Smooth muscle cell (in vitro differentiated cells): ENCODE data around the gene CCDC196. TPM values are rescaled to one million over a fixed set of nuclear protein-coding genes. Genes with fewer than 3 reads are reported as not detected.

Source experiments
- DNase-seq: peaks from one replicate; lab custom pipeline; 2025; ENCODE audit not compliant: unreplicated experiment; lab: John Stamatoyannopoulos, UW
- H2AFZ ChIP-seq: fragments of 200-600 bp; sonication (generic); 2 replicates; pipeline ENCODE4 v1.6.0; 2016; ENCODE audit warnings: antibody characterized with exemption, low read depth, mild to moderate bottlenecking
- H3F3A ChIP-seq: fragments of 200-600 bp; sonication (generic); 2 replicates; pipeline ENCODE4 v1.6.0; 2017; ENCODE audit warnings: antibody characterized with exemption, low read depth
- H3K27ac ChIP-seq: fragments of 200-600 bp; sonication (generic); 2 replicates; pipeline ENCODE4 v1.5.1; 2016; ENCODE audit warnings: low read depth, mild to moderate bottlenecking
- H3K27me3 ChIP-seq: fragments of 200-600 bp; sonication (generic); 2 replicates; pipeline ENCODE4 v1.6.1; 2016; ENCODE audit warnings: low read depth, mild to moderate bottlenecking
- H3K36me3 ChIP-seq: fragments of 200-600 bp; sonication (generic); 2 replicates; pipeline ENCODE4 v1.5.1; 2016; ENCODE audit warnings: low read depth
- H3K4me1 ChIP-seq: fragments of 200-600 bp; sonication (generic); 2 replicates; pipeline ENCODE4 v1.5.1; 2016; ENCODE audit warnings: low read depth
- H3K4me2 ChIP-seq: fragments of 200-600 bp; sonication (generic); 2 replicates; pipeline ENCODE4 v1.6.0; 2016; ENCODE audit warnings: mild to moderate bottlenecking
- H3K4me3 ChIP-seq: fragments of 200-600 bp; sonication (generic); 2 replicates; pipeline ENCODE4 v1.5.1; 2016; ENCODE audit warnings: mild to moderate bottlenecking
- H3K79me2 ChIP-seq: fragments of 200-600 bp; sonication (generic); 2 replicates; pipeline ENCODE4 v1.6.0; 2016; ENCODE audit warnings: low read depth, mild to moderate bottlenecking
- H3K9ac ChIP-seq: fragments of 200-600 bp; sonication (generic); 2 replicates; pipeline ENCODE4 v1.6.0; 2016; ENCODE audit warnings: low read depth
- H3K9me3 ChIP-seq: fragments of 200-600 bp; sonication (generic); replicated peaks from 2 replicates; pipeline ENCODE4 v1.5.1; 2016; ENCODE audit warnings: low read depth
- H4K20me1 ChIP-seq: fragments of 200-600 bp; sonication (generic); 2 replicates; pipeline ENCODE4 v1.6.0; 2016; ENCODE audit warnings: low read depth
- WGBS: methylation state at CpG from one replicate; pipeline ENCODE4 v1.1.7; 2016; ENCODE audit warnings: low lambda C conversion rate; 5-methylcytosine and 5-hydroxymethylcytosine counted together
- polyA plus RNA-seq: library from polyadenylated mRNA; unstranded; fragments of >200 nt; fragmentation: Nextera tagmentation; extraction: Ambion mirVana; gene quantifications from 2 replicates; pipeline ENCODE4 v1.2.1, GENCODE V29; 2016
- total RNA-seq: library from RNA; depleted of rRNA; stranded (reverse); fragments of >200 nt; gene quantifications from 2 replicates; pipeline ENCODE4 v1.2.3, GENCODE V29; 2014
- TF ChIP-seq, protein P1 (sequence below): fragments of 200-600 bp; sonication (generic); IDR thresholded peaks from 2 replicates; pipeline ENCODE4 v1.5.1; 2017; ENCODE audit warnings: borderline replicate concordance, mild to moderate bottlenecking, antibody characterized with exemption; ENCODE audit not compliant: insufficient read depth, poor library complexity, severe bottlenecking

CCDC196 gene
- total and polyA plus RNA-seq, 2 experiments from 2014 or later: not detected

DNA sequence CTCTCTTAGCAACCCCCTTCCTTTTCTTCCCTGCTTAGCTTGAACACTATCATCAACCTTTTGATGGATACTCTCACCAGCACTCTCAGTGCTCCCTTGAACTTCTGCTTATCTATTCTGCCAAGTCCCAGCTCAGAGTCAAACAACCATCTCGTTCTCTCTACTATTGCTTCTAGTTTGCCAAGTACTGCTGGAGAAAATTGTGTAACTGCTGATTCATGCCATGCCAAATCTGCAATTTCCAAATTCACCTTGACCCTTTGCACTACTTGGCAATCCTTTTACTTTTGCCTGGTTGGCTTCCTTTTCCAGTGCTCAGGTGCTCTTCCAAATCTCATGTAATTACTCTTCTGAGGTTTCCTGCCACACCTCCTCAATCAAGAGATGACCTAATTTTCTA is 2.8 kb upstream of the CCDC196 start:
- Histone ChIP-seq H3K4me1 (no peaks in the 10 kb centered on the region), H3K4me2 (no peak overlapping the region), H3K79me2 (no peaks in the 10 kb centered on the region), H4K20me1 (no peaks in the 10 kb centered on the region), H3K27me3 (peaks cover 11% of the 10 kb centered on the region), H3F3A (no peaks in the 10 kb centered on the region), H3K36me3 (no peaks in the 10 kb centered on the region), H2AFZ (no peak overlapping the region), H3K4me3 (no peak overlapping the region), H3K27ac (no peak overlapping the region), H3K9ac (no peak overlapping the region), H3K9me3 (no peaks in the 10 kb centered on the region)
- no peak for DNase-seq
- WGBS: 74% methylated on average over 1 of the region's 1 CpG
- TF ChIP-seq, protein P1, sequence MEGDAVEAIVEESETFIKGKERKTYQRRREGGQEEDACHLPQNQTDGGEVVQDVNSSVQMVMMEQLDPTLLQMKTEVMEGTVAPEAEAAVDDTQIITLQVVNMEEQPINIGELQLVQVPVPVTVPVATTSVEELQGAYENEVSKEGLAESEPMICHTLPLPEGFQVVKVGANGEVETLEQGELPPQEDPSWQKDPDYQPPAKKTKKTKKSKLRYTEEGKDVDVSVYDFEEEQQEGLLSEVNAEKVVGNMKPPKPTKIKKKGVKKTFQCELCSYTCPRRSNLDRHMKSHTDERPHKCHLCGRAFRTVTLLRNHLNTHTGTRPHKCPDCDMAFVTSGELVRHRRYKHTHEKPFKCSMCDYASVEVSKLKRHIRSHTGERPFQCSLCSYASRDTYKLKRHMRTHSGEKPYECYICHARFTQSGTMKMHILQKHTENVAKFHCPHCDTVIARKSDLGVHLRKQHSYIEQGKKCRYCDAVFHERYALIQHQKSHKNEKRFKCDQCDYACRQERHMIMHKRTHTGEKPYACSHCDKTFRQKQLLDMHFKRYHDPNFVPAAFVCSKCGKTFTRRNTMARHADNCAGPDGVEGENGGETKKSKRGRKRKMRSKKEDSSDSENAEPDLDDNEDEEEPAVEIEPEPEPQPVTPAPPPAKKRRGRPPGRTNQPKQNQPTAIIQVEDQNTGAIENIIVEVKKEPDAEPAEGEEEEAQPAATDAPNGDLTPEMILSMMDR: no peak

GRCh38 chr14:66485029-66485428 is 1.1 kb upstream of the CCDC196 start:
- Histone ChIP-seq H4K20me1 (no peaks in the 10 kb centered on the region), H3K79me2 (no peaks in the 10 kb centered on the region), H3K9me3 (no peaks in the 10 kb centered on the region), H3K27ac (no peak overlapping the region), H3K9ac (no peak overlapping the region), H3F3A (no peaks in the 10 kb centered on the region), H3K27me3 (peaks cover 12% of the 10 kb centered on the region), H2AFZ (no peak overlapping the region), H3K4me1 (no peaks in the 10 kb centered on the region), H3K4me3 (no peak overlapping the region), H3K4me2 (no peak overlapping the region), H3K36me3 (no peaks in the 10 kb centered on the region)
- WGBS: 83% methylated on average over 3 of the region's 3 CpGs
- TF ChIP-seq, protein P1: no peak
- no peak for DNase-seq

DNA sequence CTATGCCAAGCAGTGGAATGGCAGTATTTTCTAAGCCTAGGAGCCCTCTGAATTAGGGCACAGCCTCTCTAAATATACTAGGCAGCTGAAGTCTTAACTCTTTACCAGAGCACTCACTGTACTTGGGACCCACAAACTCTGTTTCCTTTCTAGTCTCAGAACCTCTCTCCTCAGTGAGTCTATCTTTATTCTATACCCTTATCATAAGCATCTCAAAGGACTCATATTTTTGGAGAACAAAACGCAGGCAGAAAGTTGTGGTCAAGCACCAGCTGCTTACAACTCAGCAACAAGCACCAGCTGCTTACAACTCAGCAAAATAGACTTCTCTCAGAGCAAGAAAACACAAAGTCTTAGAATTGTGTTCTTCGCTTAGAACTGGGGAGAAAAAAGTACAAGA is 993 bp downstream of the CCDC196 start:
- no peaks in the 10 kb centered on the region for H4K20me1 ChIP-seq
- H3K79me2 ChIP-seq: no peaks in the 10 kb centered on the region
- H3K9ac ChIP-seq: no peak overlapping the region
- no peak overlapping the region for H3K27ac ChIP-seq
- H3F3A ChIP-seq: no peaks in the 10 kb centered on the region
- no peaks in the 10 kb centered on the region for H3K36me3 ChIP-seq
- 76% methylated on average over 2 of the region's 2 CpGs for WGBS
- H3K4me2 ChIP-seq: no peak overlapping the region
- peaks cover 12% of the 10 kb centered on the region for H3K27me3 ChIP-seq
- no peaks in the 10 kb centered on the region for H3K9me3 ChIP-seq
- no peak overlapping the region for H2AFZ ChIP-seq
- no peak for DNase-seq
- TF ChIP-seq, protein P1: no peak
- H3K4me3 ChIP-seq: no peak overlapping the region
- no peaks in the 10 kb centered on the region for H3K4me1 ChIP-seq
